ENCODE results near the gene RNF130.
"Not testable (repeated sequence)": the region's sequence is repeated elsewhere in the genome, so short reads cannot be mapped to it uniquely, and the experiment has no call there.

The RNF130 gene

DNA sequence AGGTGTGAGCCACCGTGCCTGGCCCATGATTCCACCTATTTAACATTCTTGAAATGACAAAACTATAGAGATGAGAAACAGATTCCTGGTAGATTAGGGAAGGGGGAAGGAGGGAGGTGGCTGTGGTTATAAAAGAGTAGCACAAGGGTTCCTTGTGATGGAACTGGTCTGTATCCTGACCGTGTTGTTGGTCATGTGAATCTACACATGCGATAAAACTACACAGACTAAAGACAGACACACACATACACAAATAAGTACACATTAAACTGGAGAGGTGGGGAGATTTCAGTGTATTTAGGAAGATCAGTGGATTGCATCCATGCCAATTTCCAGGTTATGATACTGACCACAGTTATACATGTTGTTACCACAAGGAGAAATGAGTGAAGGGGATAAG is 60.9 kb downstream of the RNF130 start:
- no peak for DNase-seq

DNA sequence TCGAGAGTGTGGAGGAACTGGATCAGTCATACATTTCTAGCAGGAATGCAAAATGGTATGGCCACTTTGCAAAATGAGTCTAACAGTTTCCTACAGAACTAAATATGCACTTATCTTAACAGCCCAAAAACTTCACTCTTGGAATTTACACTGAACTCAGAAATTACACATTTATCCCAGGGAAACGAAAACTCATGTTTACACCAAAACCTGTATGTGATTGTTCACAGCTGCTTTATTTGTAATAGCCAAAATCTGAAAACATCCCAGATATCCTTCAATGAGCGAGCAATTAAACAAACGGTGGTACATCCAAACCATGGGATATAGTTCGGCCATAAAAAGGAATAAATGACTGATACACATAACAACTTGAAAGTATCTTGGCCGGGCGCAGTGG is 62.0 kb downstream of the RNF130 start:
- DNase-seq = no peak

GRCh38 chr5:180008433-180008832 is 63.1 kb downstream of the RNF130 start:
- DNase-seq = no peak

GRCh38 chr5:180007582-180007981 is 64.0 kb downstream of the RNF130 start:
- DNase-seq = no peak

DNA sequence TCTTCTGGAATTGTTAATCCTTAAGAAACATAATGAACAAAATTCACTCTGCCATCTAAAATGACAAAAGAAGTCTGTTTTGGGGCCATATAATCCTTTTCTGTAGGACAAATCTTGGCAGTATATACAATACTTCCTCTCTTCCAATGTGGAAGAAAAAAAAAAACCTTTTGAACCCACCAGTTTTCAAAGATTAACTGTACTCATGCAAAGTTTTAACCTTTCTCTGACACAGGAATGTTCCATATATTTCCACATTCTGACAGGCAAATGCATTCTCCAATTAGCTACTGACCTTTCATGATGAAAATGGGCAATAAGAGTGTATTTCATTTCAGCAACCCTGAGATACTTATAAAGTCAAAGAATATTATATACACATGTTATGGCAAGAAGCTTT is 65.4 kb downstream of the RNF130 start:
- DNase-seq = no peak

- no peak for DNase-seq
Observed at GRCh38 chr5:180003127-180003526, 68.4 kb downstream of the RNF130 start.

- DNase-seq = no peak
Observed at GRCh38 chr5:180001742-180002141, 69.8 kb downstream of the RNF130 start.

DNA sequence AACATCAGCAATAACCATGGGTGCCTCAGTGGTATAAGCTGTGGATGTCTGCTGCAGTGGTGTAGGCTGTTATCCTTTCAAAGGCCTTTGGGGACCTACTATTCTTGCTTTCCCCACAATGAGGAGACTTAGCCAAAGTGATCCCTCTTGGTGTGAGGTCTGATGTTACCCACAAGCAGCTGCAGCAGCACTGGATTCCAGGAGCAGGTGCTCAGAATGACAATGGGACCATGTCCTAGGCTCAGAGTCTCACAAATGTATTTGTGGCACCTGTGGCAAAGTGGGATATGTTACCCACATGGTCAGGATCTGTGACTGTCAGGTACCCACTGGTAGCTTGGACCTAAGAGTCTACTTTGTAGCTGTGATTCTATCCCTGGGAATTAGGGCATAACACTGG is 70.4 kb downstream of the RNF130 start:
- no peak for DNase-seq

DNA sequence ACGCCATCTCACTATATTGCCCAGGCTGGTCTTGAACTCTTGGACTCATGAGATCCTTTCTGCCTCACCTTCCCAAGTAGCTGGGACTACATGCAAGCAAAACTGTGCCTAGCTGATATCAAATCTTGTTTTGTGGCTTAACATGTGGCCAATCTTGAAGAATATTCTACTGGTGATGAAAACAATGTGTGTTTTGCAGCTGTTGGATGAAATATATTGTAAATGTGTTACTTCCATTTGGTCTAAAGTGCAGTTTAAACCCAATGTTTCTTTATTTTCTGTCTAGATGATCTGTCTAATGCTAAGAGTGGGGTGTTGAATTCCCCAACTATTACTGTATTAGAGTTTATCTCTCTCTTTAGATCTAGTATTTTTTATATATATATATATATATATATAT is 73.1 kb downstream of the RNF130 start:
- DNase-seq = no peak

DNA sequence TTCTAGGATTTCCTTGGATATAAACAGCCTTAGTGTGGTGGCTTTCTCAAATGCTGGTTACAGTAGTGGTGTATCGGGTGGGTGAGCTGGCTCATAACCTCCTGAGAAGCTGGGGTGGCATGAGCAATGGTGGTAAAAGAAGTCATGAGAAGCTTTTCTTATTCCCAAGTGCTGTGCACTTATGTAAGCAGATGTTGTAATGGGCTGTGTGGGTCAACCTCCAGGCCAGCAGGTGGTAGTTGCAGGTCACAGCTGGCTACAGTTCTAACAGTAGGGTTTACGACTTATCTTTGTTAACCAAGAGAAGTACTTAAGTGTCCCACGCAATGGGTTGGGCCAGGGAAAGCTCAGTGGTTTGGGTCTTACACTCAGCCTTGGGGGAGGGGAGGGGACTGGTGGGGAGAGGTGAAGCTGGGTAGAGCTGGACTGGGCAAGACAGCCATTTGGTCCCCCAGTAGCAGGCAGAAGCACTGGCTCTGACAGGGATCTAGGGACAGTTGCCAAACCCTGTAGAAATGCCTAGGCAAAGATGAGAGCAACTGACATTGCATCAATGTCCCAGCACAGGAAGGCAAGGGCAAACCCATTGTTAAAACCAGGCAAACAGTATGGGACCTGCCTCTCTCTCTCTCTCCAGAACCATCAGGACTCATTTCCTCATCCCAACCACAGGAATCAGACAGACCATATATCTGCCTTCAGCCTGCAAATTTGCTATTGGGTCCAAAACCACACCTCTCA is 76.8 kb downstream of the RNF130 start:
- DNase-seq = no peak

DNA sequence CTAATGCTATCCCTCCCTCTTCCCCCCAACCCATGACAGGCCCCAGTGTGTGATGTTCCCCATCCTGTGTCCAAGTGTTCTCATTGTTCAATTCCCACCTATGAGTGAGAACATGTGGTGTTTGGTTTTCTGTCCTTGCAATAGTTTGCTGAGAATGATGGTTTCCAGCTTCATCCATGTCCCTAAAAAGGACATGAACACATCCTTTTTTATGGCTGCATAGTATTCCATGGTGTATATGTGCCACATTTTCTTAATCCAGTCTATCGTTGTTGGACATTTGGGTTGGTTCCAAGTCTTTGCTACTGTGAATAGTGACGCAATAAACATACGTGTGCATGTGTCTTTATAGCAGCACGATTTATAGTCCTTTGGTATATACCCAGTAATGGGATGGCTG is 78.7 kb downstream of the RNF130 start:
- not testable (repeated sequence) for DNase-seq

DNA sequence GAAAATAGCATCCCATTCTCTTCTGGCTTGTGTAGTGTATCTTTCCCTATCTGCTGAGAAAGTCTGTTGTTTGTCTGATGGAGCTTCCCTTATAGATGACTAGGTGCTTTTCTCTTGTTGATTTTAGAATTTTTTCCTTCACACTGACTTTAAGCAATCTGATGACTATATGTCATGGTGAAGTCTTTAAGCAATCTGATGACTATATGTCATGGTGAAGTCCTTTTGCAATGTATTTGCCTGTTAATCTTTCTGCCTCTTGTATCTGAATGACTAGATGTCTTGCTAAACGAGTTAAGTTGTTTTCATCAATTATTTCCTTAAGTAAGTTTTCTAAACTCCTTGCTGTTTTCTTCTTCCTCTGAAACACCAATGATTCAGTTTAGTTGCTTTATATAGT is 80.5 kb downstream of the RNF130 start:
- no peak for DNase-seq

- not testable (repeated sequence) for DNase-seq
Observed at GRCh38 chr5:179990525-179990924, 81.0 kb downstream of the RNF130 start.

- no peak for DNase-seq
Observed at GRCh38 chr5:179986328-179986727, 85.2 kb downstream of the RNF130 start.

DNA sequence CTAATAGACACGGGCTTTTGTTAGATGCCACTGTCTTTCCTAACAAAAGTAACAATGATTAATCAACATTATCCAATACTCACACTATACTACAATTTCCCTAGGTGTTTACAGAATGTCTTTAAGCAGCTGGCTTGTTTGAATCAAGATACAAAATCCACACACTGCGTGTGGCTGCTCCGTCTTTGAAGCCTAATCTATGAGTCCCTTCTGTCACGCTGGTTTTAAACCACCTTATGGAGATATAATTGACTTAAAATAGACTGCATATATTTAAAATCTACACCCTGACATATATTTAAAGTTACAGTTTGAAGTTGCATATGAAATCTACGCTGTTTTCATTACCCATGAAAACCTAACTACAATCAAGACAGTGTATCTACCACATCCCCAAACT is 89.9 kb downstream of the RNF130 start:
- DNase-seq = no peak

- no peak for DNase-seq
Observed at GRCh38 chr5:179980767-179981166, 90.8 kb downstream of the RNF130 start.

GRCh38 chr5:179978792-179979191 is 92.8 kb downstream of the RNF130 start:
- DNase-seq = no peak

DNA sequence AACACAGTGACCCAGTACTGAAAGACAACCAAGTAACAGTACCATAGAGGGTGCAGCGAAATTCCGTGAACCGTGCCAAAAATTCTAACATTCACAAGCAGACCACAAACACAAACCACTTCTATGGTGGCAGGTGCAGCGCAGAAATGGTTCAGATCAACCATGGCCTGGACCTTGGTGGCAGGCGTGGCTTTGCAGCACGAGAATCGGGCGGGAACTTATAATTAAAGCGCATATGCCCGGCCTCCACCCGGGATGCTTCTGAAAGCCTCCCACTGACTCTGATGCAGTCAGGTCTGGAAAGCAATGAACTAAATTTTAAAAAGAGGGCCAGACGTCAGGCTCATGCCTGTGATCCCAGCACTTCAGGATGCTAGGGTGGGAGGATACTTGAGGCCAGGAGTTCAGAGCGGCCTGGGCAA is 95.8 kb downstream of the RNF130 start:
- no peak for DNase-seq

DNA sequence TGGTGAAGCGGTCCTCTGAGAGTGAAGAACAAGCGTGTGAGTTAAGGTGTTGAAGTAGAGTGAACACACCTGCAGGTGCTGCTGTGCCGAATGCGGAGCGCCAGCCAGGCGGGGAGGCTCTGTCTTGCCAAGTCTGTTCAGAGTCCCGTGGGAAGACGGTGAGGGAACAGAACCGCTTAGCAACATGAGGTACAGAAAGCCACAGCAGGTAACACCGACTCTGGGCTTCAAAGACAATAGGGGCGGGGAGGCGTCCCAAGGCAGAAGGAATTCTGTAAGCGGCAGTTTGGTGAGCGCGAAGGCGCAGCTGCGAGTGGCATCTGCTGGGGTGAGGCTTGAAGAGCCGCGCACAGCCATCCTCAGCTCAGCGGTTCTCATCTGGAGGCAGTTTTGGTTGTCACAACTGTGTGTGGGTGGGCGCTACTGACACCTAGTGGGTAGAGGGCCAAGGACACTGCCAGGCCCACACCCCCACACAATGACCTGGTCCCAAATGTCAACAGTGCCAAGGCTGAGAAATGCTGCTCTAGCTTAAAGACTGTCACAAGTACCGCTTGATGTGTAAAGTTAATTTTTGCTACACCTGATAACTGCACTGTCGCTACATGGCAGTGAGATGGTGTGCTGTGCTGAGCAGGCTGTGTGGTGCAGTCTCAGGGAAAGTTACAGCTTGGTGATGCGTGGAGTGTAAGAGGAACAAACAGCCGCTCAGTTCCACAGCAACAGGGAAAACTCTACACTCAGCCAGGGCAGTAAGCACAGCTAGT is 96.4 kb downstream of the RNF130 start:
- no peak for DNase-seq

DNA sequence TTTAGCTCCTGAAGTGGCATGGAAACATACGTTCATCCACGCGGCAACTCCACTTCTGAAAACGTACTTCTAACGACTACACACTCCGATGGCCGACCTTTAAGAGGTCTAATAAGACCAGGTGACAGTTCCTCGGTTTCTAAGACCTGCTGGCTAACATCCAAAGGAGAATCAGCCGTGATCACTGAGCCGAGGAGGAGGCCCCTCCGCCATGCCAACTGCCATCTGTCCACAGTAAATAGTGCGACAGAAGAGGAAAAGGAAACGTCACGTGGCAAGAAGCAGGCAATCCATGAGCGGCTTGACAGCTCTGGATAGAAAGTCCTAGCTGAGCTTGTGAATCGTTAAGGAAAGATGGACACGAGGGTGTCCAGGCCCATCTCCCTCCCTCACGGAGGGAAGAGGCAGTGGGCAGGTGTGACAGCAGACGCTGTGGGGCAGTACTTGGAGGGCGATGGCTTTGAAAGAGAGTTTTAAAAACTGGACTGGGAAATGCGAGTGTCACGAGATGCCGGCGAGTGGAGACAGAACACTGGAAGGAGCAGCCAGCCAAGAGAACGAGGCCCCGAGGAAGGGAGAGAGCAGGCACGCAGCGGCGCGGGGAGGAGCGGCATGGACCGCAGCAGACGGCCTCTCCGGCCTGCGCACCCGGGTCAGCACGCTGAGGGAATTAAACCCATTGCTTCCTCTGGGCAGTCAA is 97.2 kb downstream of the RNF130 start:
- DNase-seq = no peak

- no peak for DNase-seq
Observed at GRCh38 chr5:179973391-179973790, 98.2 kb downstream of the RNF130 start.

DNA sequence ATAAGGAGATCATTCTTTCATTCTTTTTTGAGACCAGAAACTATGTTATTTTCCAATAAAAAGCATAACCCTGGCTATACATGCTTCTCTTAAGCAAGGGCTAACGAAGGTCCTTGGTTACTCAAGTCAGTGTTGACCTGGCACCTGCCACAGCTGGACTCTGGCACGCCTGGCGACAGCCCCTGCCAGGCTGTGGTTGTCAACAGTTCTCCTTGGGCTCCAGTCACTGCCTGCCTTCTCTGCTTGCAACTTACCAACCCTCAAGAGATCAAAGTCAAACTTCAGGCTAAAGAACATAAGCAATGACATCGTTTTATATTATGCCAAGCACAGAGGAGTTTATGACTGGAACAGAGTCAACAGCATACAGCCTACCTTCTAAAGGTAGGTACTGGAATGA is 102.4 kb downstream of the RNF130 start:
- DNase-seq = no peak

DNA sequence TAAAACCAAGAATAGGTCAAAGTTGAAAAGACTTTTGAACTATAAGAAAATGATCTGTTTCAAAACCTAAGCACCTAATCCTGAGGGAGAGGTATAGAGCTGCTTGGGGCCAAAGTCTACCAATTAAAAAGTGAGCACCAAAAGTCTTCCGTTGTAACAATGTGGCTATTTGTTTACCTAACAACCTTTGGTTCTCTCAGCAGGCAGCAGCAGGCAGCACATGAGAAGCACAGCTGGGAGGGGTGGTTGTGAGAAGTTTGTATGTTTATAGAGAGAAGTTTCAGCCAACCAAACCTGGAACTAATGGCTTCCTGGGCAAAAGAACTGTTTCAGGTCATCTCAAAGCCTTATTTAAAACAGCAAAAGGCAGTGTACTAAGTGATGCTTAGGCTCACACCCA is 104.1 kb downstream of the RNF130 start:
- no peak for DNase-seq

GRCh38 chr5:179964015-179964414 is 107.5 kb downstream of the RNF130 start:
- no peak for DNase-seq
